GM13976 (cell line): Measurements from ENCODE around the gene RPL36AL.

Source experiments
- DNase-seq: peaks from one replicate; pipeline ENCODE4 v3.0.0; 2012; ENCODE audit warnings: low spot score
- in situ Hi-C: fragments of 300-500 bp; cut with MboI; formaldehyde crosslinking; loops from one replicate; pipeline ENCODE4 v1.12.0; 2022; ENCODE audit warnings: low sequenced_read_pairs, mixed read lengths, inconsistent platforms; ENCODE audit not compliant: unreplicated experiment
- TF ChIP-seq, protein P1 (sequence below): IDR thresholded peaks from 2 replicates; pipeline ENCODE4 v1.5.1; 2012; ENCODE audit warnings: borderline replicate concordance, mild to moderate bottlenecking; ENCODE audit not compliant: insufficient read depth; ENCODE audit errors: extremely low read depth, missing control alignments, control extremely low read depth

The RPL36AL gene

DNA sequence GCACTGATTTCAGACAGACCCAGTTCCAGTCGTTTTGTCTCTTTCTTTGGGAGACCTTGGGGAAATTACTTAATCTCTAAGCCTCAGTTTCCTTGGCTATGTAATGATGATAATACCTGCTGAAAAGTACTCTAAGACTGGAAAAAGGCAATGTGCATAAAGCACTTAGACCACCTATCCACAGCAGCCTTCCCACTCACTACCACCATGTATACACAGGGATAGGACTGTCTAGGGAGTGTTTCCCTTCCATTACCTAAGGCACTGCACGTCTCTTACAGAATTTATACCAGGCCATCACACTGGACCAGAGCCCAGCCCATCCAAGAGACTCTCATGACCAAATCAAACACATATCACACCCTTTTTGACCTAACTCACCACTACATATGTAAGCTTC, 40.6 kb downstream of the RPL36AL start:
- TF ChIP-seq, protein P1, sequence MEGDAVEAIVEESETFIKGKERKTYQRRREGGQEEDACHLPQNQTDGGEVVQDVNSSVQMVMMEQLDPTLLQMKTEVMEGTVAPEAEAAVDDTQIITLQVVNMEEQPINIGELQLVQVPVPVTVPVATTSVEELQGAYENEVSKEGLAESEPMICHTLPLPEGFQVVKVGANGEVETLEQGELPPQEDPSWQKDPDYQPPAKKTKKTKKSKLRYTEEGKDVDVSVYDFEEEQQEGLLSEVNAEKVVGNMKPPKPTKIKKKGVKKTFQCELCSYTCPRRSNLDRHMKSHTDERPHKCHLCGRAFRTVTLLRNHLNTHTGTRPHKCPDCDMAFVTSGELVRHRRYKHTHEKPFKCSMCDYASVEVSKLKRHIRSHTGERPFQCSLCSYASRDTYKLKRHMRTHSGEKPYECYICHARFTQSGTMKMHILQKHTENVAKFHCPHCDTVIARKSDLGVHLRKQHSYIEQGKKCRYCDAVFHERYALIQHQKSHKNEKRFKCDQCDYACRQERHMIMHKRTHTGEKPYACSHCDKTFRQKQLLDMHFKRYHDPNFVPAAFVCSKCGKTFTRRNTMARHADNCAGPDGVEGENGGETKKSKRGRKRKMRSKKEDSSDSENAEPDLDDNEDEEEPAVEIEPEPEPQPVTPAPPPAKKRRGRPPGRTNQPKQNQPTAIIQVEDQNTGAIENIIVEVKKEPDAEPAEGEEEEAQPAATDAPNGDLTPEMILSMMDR: no peak
- in situ Hi-C loops: no loop called here
- no peak for DNase-seq

DNA sequence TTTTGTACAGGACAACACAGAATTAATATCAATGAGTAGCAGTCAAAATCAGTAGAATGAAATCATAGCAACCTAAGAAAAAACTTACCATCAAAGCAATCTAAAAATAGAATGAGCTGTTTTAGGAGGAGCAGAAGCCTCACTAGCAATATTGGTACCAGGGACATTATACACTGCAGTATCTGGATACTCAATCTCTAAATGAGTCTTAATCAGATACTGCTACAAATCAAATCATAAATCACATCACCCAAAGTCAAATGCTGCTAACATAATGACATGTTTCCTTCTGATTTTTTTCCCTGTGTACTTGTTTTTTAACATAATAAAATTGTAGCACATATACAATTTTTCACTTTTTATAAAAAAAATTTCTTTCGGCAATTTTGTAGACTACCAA, 42.3 kb downstream of the RPL36AL start:
- DNase-seq: no peak
- TF ChIP-seq, protein P1: no peak
- in situ Hi-C loops: no loop called here

DNA sequence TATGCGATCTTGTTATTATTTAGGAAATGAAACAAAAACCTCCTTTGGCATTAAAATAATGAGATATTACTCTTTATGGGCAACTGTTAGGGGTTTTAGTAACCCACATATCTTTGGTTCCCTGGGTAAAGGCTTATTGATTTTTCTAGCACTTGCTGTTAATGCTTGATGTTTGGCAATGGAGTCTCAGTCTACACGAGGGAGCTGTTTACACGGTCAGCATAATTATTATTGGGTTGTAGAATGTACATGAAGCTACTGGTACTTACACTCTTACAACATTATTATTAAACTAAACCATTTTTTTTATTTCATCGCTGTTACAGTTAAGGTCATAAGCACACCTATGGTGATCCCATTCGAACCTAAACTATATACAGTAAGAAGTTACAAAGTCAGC, 46.4 kb downstream of the RPL36AL start:
- in situ Hi-C loops: no loop called here

GRCh38 chr14:49569281-49569680, 51.1 kb downstream of the RPL36AL start:
- TF ChIP-seq, protein P1: no peak
- DNase-seq: no peak
- in situ Hi-C loops: no loop called here

More for the DNA sequence above, 46.4 kb downstream of the RPL36AL start:
- no peak for DNase-seq
- TF ChIP-seq, protein P1: no peak
